ENCODE measurements around the gene APOA4. TPM values are rescaled to one million over a fixed set of nuclear protein-coding genes. Genes with fewer than 3 reads are reported as not detected.

Gene APOA4
- polyA plus RNA-seq, 1 of the 3 experiments (the other 2 are of a cell fraction) = not detected

GRCh38 chr11:116835791-116836631, 12.9 kb upstream of the APOA4 start:
- Histone ChIP-seq H4K20me1 (ENCODE audit: insufficient read depth) (no peaks in the 10 kb centered on the region), H3K9me3 (no peaks in the 10 kb centered on the region), H3K4me3 (ENCODE audit: low read depth in 2 of 2, low read length in 1 of 2) (peak overlapping the region in 1 of 2 experiments; percentile 23; a peak in 1 of 4 replicates), H3K4me2 (no peak overlapping the region), H3K27me3 (ENCODE audit: insufficient read depth) (no peaks in the 10 kb centered on the region), H3K27ac (ENCODE audit: low read depth in 2 of 2, low read length in 1 of 2) (no peak overlapping the region), H3K36me3 (replicated peaks in 1 of 2; ENCODE audit: control insufficient read depth in 1 of 2, insufficient read depth in 2 of 2, low read length in 1 of 2) (no peaks in the 10 kb centered on the region), H3K4me1 (ENCODE audit: control insufficient read depth in 1 of 2, insufficient read depth in 2 of 2, low read depth in 1 of 2, low read length in 1 of 2) (peaks cover 0 to 14% of the 10 kb centered on the region in 2 experiments; a peak in 1 of 4 replicates), H3K9me2 (no peaks in the 10 kb centered on the region), H2AFZ (ENCODE audit: low read depth) (peak overlapping the region; percentile 65; the same call in 1 of the 2 replicates), H3K79me2 (ENCODE audit: insufficient read depth) (no peaks in the 10 kb centered on the region), H3F3A (replicated peaks; ENCODE audit: insufficient read depth) (no peaks in the 10 kb centered on the region), H3K9ac (no peak overlapping the region)
- POLR2A ChIA-PET = interaction anchor here (0.9 to 1.7 kb wide), 2 partner anchors 22 to 45 kb away, joined by 3 to 9 read pairs; partner anchors contain the start of gene APOA5
- CTCF ChIA-PET = interaction anchor here (0.5 to 3.1 kb wide), 24 partner anchors 9 to 309 kb away, joined by 3 to 59 read pairs (median 4); partner anchors contain the start of genes APOA4, APOA5, BUD13 and PAFAH1B2
- TF ChIP-seq RFX5 (IDR thresholded peaks at IDR 0.05; ENCODE audit: low read length) (no peak), NFIC (IDR thresholded peaks at IDR 0.05; ENCODE audit: borderline replicate concordance) (peak; percentile 63), SIN3A (IDR thresholded peaks at IDR 0.05; ENCODE audit: borderline replicate concordance, low read depth, low read length) (no peak), CTCF (IDR thresholded peaks at IDR 0.05) (peak; percentile 55), YY1 (IDR thresholded peaks at IDR 0.05; ENCODE audit: low read depth) (no peak), FOXJ3 (CRISPR knock-in tag; IDR thresholded peaks at IDR 0.05) (no peak), RAD21 (IDR thresholded peaks at IDR 0.05; ENCODE audit: low read length) (peak; percentile 56), MAX (IDR thresholded peaks at IDR 0.05; ENCODE audit: low read depth) (peak; percentile 70), NRF1 (IDR thresholded peaks at IDR 0.05; ENCODE audit: low read depth, low read length) (peak; percentile 50), SMC3 (IDR thresholded peaks at IDR 0.05; ENCODE audit: low read depth, low read length) (peak; percentile 59), USF1 (IDR thresholded peaks at IDR 0.05; ENCODE audit: borderline replicate concordance, low read depth) (no peak)
- DNase-seq = peak; percentile 84
- 48% methylated on average over 15 of the region's 57 CpGs for WGBS (ENCODE audit: low lambda C conversion rate)

Measured in SK-N-SH (cell line).